IPS-NIHi7 (cell line): ENCODE measurements around the gene OGDHL.

Experiments used
- DNase-seq: peaks from one replicate; pipeline ENCODE4 v3.0.0; 2012; ENCODE audit warnings: mixed read lengths; ENCODE audit errors: extremely low spot score

OGDHL gene

DNA sequence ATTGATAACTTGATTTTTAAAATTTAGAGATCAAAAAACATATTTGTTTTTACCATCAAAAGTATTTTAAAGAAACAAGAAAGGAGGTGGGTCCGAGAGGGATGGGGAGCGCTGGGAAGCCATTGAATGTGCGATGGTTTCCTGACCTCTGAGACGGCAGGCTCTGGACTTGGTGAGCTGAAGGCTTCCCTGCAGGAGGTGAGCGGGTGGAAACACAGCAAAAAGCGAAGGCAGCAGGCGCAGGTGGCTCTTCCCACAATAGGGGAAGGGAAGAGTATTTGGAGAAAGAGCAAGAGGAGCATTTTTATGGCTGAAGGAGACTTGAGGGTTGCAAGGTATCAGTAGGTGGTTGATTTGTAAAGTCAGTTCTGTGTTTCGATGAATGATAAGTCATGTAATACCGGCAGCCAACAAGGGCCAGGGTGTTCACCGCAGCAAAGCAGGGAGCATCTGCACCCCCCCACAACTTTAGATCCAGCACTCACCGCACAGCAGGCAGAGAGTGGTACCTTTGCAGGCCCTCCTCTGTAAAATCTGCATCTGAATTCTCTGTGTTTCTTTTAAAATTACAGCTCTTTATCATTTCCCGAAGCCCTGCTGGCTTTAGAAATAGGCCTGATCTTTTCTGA is 72.1 kb downstream of the OGDHL start:
- peak; percentile 59 for DNase-seq

DNA sequence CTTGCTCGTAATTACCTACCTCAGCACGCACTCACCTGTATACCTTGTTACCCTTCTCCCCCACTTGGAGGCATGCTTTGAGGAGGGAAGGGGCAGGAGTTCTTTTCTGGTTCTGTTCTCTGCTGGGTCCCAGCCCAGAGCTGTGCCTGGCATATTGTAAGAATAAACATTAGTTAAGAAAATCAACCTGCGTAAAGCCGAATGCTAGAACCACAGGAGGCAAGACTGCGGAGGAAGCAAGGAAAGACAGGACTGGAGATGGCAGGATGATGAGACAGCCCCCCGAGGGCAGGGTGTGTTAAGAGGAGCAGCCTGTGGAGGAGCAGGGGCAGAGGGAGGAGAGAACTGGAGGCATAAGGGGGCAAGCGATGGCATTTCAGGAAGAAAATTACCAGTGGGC is 73.2 kb downstream of the OGDHL start:
- DNase-seq = no peak

DNA sequence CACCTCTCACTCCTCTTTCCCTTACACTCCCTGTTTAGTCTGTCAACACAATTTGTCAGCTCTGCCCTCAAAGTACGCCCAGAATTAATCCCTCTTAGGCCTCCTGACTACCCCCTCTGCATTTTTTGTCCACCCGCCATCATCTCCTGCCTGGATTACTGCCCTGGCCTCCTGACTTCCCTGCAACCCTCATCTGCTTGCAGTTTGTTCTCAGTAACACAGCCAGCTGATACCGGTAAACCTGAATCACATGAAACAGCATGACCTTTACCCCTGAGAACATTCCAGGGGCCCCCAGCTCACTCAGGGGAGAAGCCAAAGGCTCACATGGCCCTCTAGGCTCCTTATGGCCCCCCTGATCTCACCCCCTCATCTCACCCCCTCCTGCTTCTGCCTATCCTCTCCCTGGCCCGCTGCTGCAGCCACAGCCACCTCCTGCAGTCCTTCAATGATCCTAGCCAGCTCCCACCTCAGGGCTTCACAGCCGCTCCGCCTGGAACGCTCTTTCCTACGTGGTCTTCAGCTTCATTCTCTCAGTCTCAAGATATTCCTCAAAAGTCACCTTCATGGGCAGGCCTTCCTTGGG is 73.8 kb downstream of the OGDHL start:
- no peak for DNase-seq

DNA sequence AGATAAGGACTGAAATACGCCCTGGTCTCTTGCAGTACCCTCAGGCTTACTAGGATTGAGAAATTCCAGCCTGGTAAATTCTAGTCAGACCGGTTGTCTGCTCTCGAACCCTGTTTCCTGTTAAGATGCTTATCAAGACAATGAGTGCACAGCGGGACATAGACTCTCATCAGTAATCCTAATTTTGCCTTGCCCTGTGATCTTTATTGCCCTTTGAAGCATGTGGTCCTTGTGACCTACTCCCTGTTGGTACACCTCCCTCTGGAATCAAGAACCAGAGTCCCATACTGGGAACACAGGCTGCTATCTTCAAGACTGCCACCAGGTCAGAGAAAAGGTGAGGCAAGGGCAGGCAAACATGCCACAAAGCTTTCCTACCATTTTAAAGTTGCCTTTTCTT is 75.5 kb downstream of the OGDHL start:
- DNase-seq = no peak
